Vagina (tissue), 2 donors: ENCODE measurements around the gene E2F1. TPM values are rescaled to one million over a fixed set of nuclear protein-coding genes. Genes with fewer than 3 reads are reported as not detected.

Source experiments
- DNase-seq, 2 donors: peaks; one replicate each; pipeline ENCODE4 v3.0.0-alpha.2; 2017; ENCODE audit errors: extremely low spot score in 2 of 2
- H3K27ac ChIP-seq: fragments of 200-600 bp; sonication (generic); one replicate; pipeline ENCODE4 v1.5.1; 2019
- H3K27me3 ChIP-seq: fragments of 200-600 bp; sonication (generic); one replicate; pipeline ENCODE4 v1.5.1; 2019
- H3K36me3 ChIP-seq, 2 donors: fragments of 200-600 bp; sonication (generic); one replicate each; pipeline ENCODE4 v1.5.1; 2017 to 2019
- H3K4me1 ChIP-seq: fragments of 200-600 bp; sonication (generic); one replicate; pipeline ENCODE4 v1.5.1; 2019
- H3K4me3 ChIP-seq, 2 donors: fragments of 200-600 bp; sonication (generic); 1 replicate in 1 of 2; 2 replicates in 1 of 2; pipeline ENCODE4 v1.5.1; 2016 to 2019
- H3K9me3 ChIP-seq: fragments of 200-600 bp; sonication (generic); one replicate; pipeline ENCODE4 v1.5.1; 2019
- POLR2A ChIP-seq, 2 donors: fragments of 450-650 bp; IDR thresholded peaks; one replicate each; pipeline ENCODE4 v1.6.1; 2017; ENCODE audit warnings: antibody characterized with exemption in 2 of 2, mild to moderate bottlenecking in 2 of 2, moderate library complexity in 2 of 2
- POLR2AphosphoS5 ChIP-seq, 2 donors: sonication (generic); formaldehyde crosslinking; IDR thresholded peaks; one replicate each; pipeline ENCODE4 v1.9.0; 2017; ENCODE audit warnings: antibody characterized with exemption in 2 of 2, mild to moderate bottlenecking in 2 of 2, low read depth in 1 of 2; ENCODE audit not compliant: insufficient read depth in 1 of 2
- intact Hi-C: fragments of 100-400 bp; cut with DNase I; formaldehyde crosslinking; loops from one replicate; pipeline ENCODE4 v1.15.1; 2023
- total RNA-seq: library from RNA; depleted of rRNA; stranded (reverse); fragments of >200 nt; gene quantifications from one replicate; pipeline ENCODE4 v1.2.3, GENCODE V29; 2016
- TF ChIP-seq, protein P1 (sequence below), 3 experiments: fragments of 450-650 bp in 2 of 3; fragments of 200-600 bp in 1 of 3; sonication (generic) in 1 of 3; IDR thresholded peaks; one replicate each; pipeline ENCODE4 v1.5.1; 2017 to 2019; ENCODE audit warnings: antibody characterized with exemption in 3 of 3, mild to moderate bottlenecking in 2 of 3, moderate library complexity in 2 of 3

Gene E2F1
- total RNA-seq, 1 donor from 2014 or later, result 0.49 TPM

DNA sequence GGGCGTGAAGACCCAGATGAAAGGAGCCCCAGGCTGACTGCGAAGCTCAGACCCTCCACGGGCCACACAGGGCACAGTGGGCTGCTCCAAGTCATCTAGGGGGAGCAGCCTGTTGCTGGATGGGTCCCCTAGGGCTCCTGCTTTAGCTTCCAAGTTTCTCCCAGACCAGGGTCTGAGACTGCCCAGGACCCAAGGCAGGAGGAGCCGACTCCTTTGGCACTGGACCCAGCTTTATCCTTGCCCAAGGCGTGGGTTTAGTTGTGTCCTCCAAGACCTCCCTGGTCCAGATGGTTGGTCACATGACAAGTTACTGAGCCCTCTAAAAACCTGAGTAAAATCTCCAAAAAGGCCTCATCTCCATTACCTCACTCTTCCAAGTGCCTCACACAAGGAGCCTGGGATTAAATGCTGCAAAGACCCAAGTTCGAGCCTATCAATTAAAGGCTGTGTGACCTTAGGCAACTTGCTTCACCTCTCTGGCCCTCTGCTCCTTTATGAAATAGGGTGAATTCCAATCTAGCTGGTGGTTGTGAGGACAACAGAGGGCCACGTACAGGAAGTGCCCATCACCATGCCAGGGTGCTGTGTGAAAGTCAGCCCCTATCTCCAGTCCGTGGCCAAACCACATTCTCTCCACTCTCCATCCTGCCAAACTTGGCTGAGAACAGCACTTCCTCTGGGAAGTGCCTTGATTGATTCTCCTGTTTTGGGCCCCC is 14.5 kb downstream of the E2F1 start:
- no peaks in the 10 kb centered on the region for H3K27me3 ChIP-seq
- intact Hi-C loops, result loop anchor here (10.0 kb wide), 1 partner anchor 63 kb away; the partner anchor contains the start of gene ZNF341
- DNase-seq, result no peak
- H3K4me3 ChIP-seq, result no peak overlapping the region
- no peaks in the 10 kb centered on the region for H3K36me3 ChIP-seq
- H3K9me3 ChIP-seq, result no peaks in the 10 kb centered on the region
- TF ChIP-seq POLR2AphosphoS5 (IDR thresholded peaks at IDR 0.05; ENCODE audit: insufficient read depth in 1 of 2, low read depth in 1 of 2), result no peak
- TF ChIP-seq POLR2A (IDR thresholded peaks at IDR 0.05), result no peak
- TF ChIP-seq, protein P1, sequence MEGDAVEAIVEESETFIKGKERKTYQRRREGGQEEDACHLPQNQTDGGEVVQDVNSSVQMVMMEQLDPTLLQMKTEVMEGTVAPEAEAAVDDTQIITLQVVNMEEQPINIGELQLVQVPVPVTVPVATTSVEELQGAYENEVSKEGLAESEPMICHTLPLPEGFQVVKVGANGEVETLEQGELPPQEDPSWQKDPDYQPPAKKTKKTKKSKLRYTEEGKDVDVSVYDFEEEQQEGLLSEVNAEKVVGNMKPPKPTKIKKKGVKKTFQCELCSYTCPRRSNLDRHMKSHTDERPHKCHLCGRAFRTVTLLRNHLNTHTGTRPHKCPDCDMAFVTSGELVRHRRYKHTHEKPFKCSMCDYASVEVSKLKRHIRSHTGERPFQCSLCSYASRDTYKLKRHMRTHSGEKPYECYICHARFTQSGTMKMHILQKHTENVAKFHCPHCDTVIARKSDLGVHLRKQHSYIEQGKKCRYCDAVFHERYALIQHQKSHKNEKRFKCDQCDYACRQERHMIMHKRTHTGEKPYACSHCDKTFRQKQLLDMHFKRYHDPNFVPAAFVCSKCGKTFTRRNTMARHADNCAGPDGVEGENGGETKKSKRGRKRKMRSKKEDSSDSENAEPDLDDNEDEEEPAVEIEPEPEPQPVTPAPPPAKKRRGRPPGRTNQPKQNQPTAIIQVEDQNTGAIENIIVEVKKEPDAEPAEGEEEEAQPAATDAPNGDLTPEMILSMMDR (IDR thresholded peaks at IDR 0.05), result no peak
- H3K27ac ChIP-seq, result no peak overlapping the region
- H3K4me1 ChIP-seq, result peaks cover 51% of the 10 kb centered on the region

DNA sequence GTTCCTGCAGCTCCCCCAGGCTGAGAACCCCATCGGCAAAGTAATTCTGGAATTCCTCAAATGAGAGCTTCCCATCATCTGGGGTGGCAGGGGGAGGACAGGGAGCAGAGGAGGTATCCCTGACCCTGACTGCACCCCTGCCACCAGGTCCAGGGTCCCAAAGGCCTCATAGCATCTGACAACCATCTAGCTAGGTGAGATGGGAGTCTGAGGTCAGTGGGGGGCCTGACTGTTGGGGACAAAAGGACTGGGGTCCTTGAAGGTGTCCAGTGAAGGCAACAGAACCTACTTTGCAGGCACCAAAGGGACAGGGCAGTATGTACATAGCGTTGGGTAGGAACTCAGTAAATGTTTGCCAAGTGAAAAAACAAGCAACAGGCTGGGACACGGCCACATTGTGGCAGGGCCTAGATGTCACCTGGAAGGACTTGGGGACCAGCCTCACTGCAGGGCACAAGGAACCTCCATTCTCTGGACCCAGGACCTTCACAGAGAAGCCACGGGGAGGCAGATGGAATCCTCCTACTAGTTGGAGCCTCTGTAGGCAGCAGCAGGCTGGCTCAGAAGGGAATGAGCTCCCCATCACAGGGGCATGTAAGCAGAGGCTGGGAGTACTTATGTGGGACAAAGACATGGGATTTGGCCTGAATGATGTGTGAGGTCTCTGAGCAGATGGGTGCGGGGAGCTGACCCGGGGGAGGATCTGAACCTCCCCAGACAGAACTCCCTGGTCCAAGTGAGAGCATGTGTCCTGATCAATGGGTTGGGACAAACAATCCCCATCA is 15.3 kb downstream of the E2F1 start:
- H3K4me3 ChIP-seq, result no peak overlapping the region
- peaks cover 49% of the 10 kb centered on the region for H3K4me1 ChIP-seq
- H3K9me3 ChIP-seq, result no peaks in the 10 kb centered on the region
- peak overlapping the region; percentile 41 for H3K27ac ChIP-seq
- TF ChIP-seq, protein P1 (IDR thresholded peaks at IDR 0.05), result no peak
- no peak for TF ChIP-seq POLR2AphosphoS5 (IDR thresholded peaks at IDR 0.05; ENCODE audit: insufficient read depth in 1 of 2, low read depth in 1 of 2)
- TF ChIP-seq POLR2A (IDR thresholded peaks at IDR 0.05), result no peak
- intact Hi-C loops, result loop anchor here (10.0 kb wide), 1 partner anchor 64 kb away; the partner anchor contains the start of gene ZNF341
- no peak for DNase-seq
- no peaks in the 10 kb centered on the region for H3K36me3 ChIP-seq
- no peaks in the 10 kb centered on the region for H3K27me3 ChIP-seq

DNA sequence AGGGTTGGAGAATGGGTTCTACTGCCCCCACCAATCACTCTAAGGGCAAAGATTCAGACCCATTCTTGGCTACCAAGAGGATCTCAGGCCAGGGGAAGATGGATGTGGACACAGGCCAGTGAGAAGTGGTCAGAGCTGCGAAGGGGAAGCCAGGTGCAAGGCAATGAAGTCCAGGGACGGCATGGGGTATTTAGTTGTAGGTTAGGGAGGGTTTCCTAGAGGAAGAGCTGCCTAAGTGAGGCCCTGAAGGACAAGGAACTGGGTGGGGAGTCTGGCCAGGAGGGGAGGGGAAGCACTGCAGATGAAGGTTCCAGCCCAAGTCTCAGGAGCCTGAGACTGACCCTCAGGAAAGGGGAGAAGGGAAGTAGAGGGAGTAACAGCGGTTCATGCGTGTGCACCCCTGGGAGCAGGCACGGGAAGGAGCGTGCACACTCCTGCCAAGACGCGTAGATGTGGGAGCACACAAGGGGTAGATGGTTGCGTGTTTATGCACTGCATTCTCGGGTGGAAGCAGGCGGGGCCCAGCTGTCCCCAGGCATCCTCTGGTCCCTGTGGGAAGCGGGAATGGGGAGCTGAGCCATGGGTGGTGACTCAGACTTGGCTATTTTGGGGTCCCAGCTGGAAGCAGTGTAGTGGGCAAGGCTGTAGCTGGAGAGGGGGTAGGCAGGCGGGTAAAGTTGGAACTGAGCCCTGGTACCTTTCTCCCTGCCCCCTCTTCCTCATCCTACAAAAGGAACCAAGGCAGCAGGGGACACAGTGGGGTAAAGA is 16.1 kb downstream of the E2F1 start:
- Histone ChIP-seq H3K27ac (peak overlapping the region; percentile 41), H3K4me3 (no peak overlapping the region), H3K9me3 (no peaks in the 10 kb centered on the region), H3K36me3 (no peaks in the 10 kb centered on the region), H3K27me3 (no peaks in the 10 kb centered on the region), H3K4me1 (peaks cover 48% of the 10 kb centered on the region)
- TF ChIP-seq, protein P1 (IDR thresholded peaks at IDR 0.05), result no peak
- TF ChIP-seq POLR2A (IDR thresholded peaks at IDR 0.05) (no peak), POLR2AphosphoS5 (IDR thresholded peaks at IDR 0.05; ENCODE audit: insufficient read depth in 1 of 2, low read depth in 1 of 2) (no peak)
- intact Hi-C loops, result loop anchor here (5.0 to 10.0 kb wide), 2 partner anchors 65 to 213 kb away; partner anchors contain the start of gene ZNF341
- DNase-seq, result no peak

DNA sequence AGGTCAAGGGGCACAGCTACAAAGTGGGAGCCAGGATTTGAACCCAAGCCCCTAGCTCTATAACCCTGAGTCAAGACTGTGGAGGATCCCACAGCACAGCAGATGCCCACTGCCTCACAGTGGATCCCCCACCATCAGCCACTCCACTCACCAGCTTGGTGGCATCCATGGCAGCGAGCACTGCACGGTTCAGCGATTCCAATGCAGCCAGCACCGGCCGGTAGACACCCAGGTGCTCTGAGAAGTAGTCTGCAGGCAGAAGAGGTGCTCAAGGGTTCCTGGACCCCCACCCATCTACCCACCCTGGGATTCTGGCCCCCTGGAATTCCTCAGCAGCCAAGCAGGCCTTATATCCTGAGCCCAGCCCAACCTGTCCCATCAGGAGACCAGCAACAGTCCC is 17.0 kb downstream of the E2F1 start:
- H3K4me1 ChIP-seq, result peaks cover 51% of the 10 kb centered on the region

More for the DNA sequence above, 17.0 kb downstream of the E2F1 start:
- H3K4me3 ChIP-seq, result no peak overlapping the region
- H3K36me3 ChIP-seq, result no peaks in the 10 kb centered on the region
- H3K9me3 ChIP-seq, result no peaks in the 10 kb centered on the region
- TF ChIP-seq, protein P1 (IDR thresholded peaks at IDR 0.05), result no peak
- TF ChIP-seq POLR2A (IDR thresholded peaks at IDR 0.05) (no peak), POLR2AphosphoS5 (IDR thresholded peaks at IDR 0.05; ENCODE audit: insufficient read depth in 1 of 2, low read depth in 1 of 2) (no peak)
- intact Hi-C loops, result loop anchor here (5.0 kb wide), 1 partner anchor 212 kb away; no protein-coding TSS in a partner anchor
- no peaks in the 10 kb centered on the region for H3K27me3 ChIP-seq
- DNase-seq, result no peak
- H3K27ac ChIP-seq, result no peak overlapping the region
